GM12891 (cell line): ENCODE data around the gene ZDHHC19.
"Not testable (repeated sequence)": the region's sequence is repeated elsewhere in the genome, so short reads cannot be mapped to it uniquely, and the experiment has no call there.

ENCODE experiments used
- DNase-seq: peaks from one replicate; pipeline ENCODE4 v3.0.0; 2011; ENCODE audit warnings: low spot score; ENCODE audit not compliant: insufficient read length
- FAIRE-seq: peaks from 2 replicates; lab custom pipeline; 2011; peaks lifted over from hg19 to GRCh38; lab: Jason Lieb, UNC
- PAX5 ChIP-seq: IDR thresholded peaks from 2 replicates; pipeline ENCODE4 v1.6.1; 2011; ENCODE audit warnings: low read length, moderate library complexity, mild to moderate bottlenecking; ENCODE audit not compliant: insufficient read depth, severe bottlenecking
- POLR2A ChIP-seq: IDR thresholded peaks from 2 replicates; pipeline ENCODE4 v1.6.1; 2011; ENCODE audit warnings: low read depth, low read length, control low read depth
- POLR2AphosphoS5 ChIP-seq: IDR thresholded peaks from 2 replicates; pipeline ENCODE4 v1.6.1; 2011; ENCODE audit warnings: low read depth, low read length, control low read depth
- POU2F2 ChIP-seq: IDR thresholded peaks from 2 replicates; pipeline ENCODE4 v1.6.1; 2011; ENCODE audit warnings: low read depth, mild to moderate bottlenecking, control low read depth, low read length, moderate library complexity
- SPI1 ChIP-seq: IDR thresholded peaks from 2 replicates; pipeline ENCODE4 v1.6.1; 2011; ENCODE audit warnings: low read depth, low read length, control low read depth
- TAF1 ChIP-seq: IDR thresholded peaks from 2 replicates; pipeline ENCODE4 v1.6.1; 2011; ENCODE audit warnings: low read depth, low read length, control low read depth

ZDHHC19 gene

DNA sequence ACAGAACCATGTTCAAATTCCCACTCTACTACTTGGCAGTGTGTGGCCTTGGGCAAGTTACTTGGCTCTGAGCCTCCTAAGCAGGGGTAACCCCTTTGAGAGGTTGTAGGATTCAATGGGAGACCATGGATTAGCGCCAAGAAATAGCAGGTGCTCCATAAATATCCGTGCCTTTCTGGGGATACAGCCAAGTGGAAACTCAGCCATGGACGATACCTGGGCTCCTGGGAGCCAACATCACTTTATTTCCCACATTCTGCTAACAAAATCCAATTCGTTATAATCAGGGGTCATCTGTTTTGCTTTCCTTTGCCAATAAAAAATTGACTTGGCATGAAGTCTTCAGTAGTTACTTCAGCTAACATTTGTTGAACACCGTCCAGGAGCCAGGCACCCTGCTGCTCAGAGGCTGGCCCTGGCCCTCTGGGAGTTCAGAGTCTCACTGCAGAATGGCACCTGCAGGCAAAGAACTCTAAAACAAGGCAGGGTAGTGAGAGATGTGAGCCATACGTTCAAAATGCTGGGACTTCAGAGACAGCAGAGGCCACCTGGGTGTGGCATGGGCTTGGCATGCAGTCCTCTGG, 42.3 kb downstream of the ZDHHC19 start:
- FAIRE-seq (no peak), DNase-seq (no peak)
- TF ChIP-seq SPI1 (no peak), POU2F2 (no peak), TAF1 (no peak), POLR2AphosphoS5 (no peak)

DNA sequence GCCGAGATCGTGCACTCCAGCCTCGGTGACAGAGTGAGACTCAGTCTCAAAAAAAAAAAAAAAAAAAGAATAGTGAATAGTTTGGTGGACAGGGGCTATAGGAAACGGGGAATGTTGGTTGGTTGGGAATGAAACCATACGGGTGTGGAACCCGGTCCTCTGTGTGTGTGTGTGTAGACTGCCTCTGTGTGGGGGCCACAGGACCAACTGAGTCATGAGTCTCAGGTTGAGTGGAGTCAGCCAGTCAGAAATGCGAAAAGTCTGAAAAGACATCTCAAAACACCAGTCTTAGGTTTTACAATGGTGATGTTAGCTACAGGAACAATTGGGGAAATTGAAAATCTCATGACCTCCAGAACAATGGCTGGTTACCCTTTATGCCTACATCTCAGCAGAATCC, 44.5 kb downstream of the ZDHHC19 start:
- no peak for FAIRE-seq
- TF ChIP-seq POLR2AphosphoS5: no peak
- TF ChIP-seq POLR2A: no peak
- TF ChIP-seq SPI1: no peak
- TF ChIP-seq TAF1: no peak
- TF ChIP-seq POU2F2: no peak

GRCh38 chr3:196165850-196166249, 45.4 kb downstream of the ZDHHC19 start:
- DNase-seq (no peak), FAIRE-seq (no peak)
- no peak for TF ChIP-seq TAF1
- no peak for TF ChIP-seq SPI1
- no peak for TF ChIP-seq PAX5
- no peak for TF ChIP-seq POLR2AphosphoS5
- no peak for TF ChIP-seq POU2F2
- no peak for TF ChIP-seq POLR2A

More for the DNA sequence above, 44.5 kb downstream of the ZDHHC19 start:
- DNase-seq: no peak

GRCh38 chr3:196165006-196165575, 46.1 kb downstream of the ZDHHC19 start:
- peak; percentile 87 for FAIRE-seq
- not testable (repeated sequence) for DNase-seq

GRCh38 chr3:196164576-196164975, 46.6 kb downstream of the ZDHHC19 start:
- FAIRE-seq (no peak), DNase-seq (no peak)
- TF ChIP-seq POLR2A (no peak), POLR2AphosphoS5 (no peak), POU2F2 (no peak), TAF1 (no peak)

DNA sequence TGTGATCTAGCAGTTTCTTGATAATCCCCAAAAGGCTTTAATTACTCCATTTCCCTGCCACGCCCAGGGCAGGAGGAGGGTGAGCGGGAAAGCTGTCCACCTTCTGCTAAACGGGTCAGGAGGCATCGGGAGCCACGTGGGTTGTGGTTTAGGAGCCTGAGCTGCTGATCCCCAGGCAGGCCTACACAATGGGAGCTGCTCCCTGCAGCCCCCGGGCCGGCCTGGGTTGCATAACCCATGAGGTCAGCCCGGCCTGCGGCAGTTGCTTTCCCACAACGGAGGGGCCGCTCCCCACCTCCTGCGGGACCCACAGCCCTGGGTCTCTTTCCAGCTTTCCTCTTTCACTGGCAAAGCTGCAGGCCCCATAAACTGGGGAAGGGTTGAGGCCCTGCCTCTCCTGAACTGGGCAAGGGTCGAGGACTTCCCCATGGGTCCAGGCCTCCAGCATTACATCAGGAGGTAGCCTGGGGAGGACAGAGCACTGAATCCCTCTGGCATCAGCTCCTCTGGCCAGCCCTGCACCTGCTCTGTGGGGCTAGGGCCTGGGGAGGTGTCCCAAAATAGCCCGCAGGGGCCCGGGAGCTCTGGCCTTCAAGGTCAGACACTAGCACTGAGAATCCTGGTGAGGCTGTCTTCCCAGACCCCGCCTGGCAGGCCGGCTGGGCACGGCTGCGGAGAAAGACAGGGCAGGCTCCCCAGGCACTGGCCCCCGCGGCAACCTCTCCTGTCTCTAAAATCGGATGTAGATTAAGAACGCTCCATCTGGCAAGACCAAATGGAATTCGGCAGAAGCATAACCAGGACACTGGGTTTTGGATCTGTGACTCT, 47.3 kb downstream of the ZDHHC19 start:
- no peak for TF ChIP-seq TAF1
- TF ChIP-seq SPI1: no peak
- no peak for TF ChIP-seq POLR2AphosphoS5
- TF ChIP-seq POLR2A: no peak
- TF ChIP-seq PAX5: no peak
- TF ChIP-seq POU2F2: no peak
- no peak for FAIRE-seq
- DNase-seq: no peak

DNA sequence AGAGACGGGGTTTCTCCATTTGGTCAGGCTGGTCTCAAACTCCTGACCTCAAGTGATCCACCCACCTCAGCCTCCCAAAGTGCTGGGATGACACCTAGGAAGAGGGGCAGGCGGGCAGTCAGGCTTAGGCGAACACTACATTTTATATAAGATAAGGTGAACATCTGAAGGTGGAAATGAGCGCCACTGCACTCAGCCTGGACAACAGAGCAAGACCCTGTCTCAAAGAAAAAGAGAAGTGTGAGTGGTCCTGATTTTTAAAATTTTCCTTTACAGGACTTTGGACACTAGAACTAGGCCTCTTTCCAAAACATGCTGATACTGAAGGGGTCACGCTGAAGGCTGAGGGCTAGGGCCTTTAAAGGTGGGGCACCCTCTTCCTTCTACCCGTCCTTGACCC, 48.0 kb downstream of the ZDHHC19 start:
- FAIRE-seq: no peak

DNA sequence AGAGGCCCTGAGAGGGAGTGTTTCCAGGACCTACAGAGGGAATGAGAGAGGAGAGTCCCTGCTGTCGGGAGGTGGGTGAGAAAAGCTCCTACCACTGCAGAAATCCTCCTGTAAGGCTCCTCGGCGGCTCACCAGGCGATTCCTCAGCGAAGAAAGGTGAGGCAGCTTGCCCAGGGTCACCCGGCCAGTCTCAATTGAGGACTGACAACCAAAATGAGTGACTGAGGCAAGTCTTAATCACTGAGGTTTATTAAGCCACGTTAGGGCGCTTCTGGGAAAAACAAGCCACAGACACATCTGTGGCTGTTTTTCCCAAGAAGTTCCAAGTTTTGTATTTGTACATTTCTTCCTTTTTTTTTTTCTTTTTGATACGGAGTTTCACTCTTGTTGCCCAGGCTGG, 48.5 kb downstream of the ZDHHC19 start:
- FAIRE-seq (no peak), DNase-seq (no peak)
- TF ChIP-seq POLR2A (no peak), POLR2AphosphoS5 (no peak), SPI1 (no peak), POU2F2 (no peak), TAF1 (no peak), PAX5 (no peak)

More for the DNA sequence above, 48.0 kb downstream of the ZDHHC19 start:
- TF ChIP-seq POU2F2: no peak
- no peak for TF ChIP-seq POLR2A
- no peak for TF ChIP-seq PAX5
- no peak for TF ChIP-seq POLR2AphosphoS5
- TF ChIP-seq SPI1: no peak
- no peak for TF ChIP-seq TAF1
- DNase-seq: no peak

DNA sequence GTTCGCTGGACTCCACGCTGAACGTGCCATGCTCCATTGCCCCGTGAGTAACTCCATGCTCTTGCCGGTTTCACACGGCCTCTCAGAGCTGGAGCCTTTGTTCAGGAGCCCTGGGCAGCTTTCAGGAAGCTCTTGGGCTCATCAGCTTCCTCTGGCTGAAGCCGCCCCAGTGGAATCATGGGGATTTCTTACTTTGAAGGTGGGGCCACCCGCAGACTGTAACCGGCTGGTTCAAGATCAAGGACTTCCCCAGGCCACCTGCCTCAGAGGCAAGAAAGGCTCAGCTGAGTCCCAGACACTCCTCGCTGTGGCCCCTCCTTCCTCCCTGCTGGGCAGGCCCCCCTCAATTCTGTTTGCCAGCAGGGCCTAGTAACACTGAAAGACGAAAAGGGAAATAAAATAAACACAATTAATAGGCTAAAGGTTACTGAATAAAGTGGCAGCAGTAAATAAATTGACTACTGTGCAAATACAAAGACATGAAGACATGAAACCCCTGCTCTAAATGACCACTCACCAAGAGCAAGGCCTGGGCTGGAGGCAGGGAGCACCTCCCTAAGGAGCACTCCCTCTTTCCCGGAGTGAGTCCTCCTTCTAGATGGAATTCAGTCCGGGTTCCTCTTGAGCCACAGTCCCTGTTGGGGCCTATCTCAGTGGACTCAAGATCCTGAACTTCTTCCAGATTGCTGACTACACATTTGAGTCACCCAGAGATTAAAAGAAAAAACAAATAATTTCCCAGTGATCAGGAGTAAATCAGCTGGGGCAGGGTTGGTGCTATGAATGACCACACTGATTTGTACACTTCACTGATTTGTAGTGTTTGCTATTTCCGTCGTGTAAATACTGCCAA, 51.0 kb downstream of the ZDHHC19 start:
- DNase-seq (peak; percentile 60), FAIRE-seq (peak; percentile 16)
- no peak for TF ChIP-seq POU2F2
- TF ChIP-seq SPI1: peak; percentile 47; the same call in 1 of the 2 replicates

DNA sequence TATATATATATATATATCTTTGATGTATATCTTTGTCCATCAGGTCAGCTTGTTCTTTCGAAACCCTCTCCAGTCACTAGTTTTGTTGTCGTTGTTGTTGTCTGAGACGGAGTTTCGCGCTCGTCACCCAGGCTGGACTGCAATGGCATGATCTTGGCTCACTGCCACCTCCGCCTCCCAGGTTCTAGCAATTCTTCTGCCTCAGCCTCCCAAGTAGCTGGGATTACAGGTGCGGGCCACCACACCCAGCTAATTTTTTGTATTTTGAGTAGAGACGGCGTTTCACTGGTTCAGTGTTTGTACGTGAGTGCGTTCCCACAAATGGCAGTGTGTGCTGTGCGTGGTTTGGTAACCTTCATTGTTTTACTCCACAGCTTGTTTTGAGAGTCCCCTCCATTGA, 51.7 kb downstream of the ZDHHC19 start:
- FAIRE-seq: no peak
- TF ChIP-seq TAF1 (no peak), POU2F2 (no peak), SPI1 (no peak), POLR2AphosphoS5 (no peak), PAX5 (no peak), POLR2A (no peak)
- no peak for DNase-seq
